B cell (primary cell): ENCODE measurements around the gene SUPT5H. TPM values are rescaled to one million over a fixed set of nuclear protein-coding genes. Genes with fewer than 3 reads are reported as not detected.
A peak's percentile ranks its signal among the peaks of the same experiment; 100 is the strongest.

ENCODE experiments used
- ATAC-seq: fragments of 200-7000 bp; cut with Tn5 transposase; one replicate; pipeline ENCODE4 v1.10.0; 2021; ENCODE audit warnings: low read depth, mild to moderate bottlenecking, moderate number of reproducible peaks, moderate library complexity
- CTCF ChIA-PET: fragments of 350-600 bp; sonication (Branson Sonifier 250); formaldehyde crosslinking; loops from one replicate; lab custom pipeline; 2021; ENCODE audit warnings: antibody characterized with exemption, inconsistent platforms; lab: Charles Lee
- POLR2A ChIA-PET: fragments of 350-600 bp; sonication (Branson Sonifier 250); formaldehyde crosslinking; loops from one replicate; lab custom pipeline; 2021; ENCODE audit warnings: antibody characterized with exemption; lab: Charles Lee
- DNase-seq: peaks from one replicate; pipeline ENCODE4 v3.0.0; 2013
- H2AFZ ChIP-seq: 2 replicates; pipeline ENCODE4 v1.6.1; 2012; ENCODE audit warnings: mild to moderate bottlenecking, low read depth, low read length; ENCODE audit not compliant: insufficient read depth, poor library complexity, severe bottlenecking
- H3K27ac ChIP-seq, 2 donors: 1 replicate in 1 of 2; 2 replicates in 1 of 2; pipeline ENCODE4 v1.5.1; 2012 to 2013; ENCODE audit warnings: low read length in 2 of 2, mild to moderate bottlenecking in 2 of 2, moderate library complexity in 1 of 2
- H3K27me3 ChIP-seq, 4 experiments: fragments of 200-600 bp in 1 of 4; sonication (generic) in 1 of 4; replicated peaks in 1 of 4; 1 replicate in 2 of 4; 2 replicates in 2 of 4; pipeline versions ENCODE4 v1.6.1 to v1.7.0; 2013 to 2016; ENCODE audit warnings: low read length in 3 of 4, mild to moderate bottlenecking in 2 of 4, mixed read lengths in 1 of 4, moderate library complexity in 1 of 4; ENCODE audit not compliant: insufficient read depth in 4 of 4, control insufficient read depth in 3 of 4; ENCODE audit errors: control extremely low read depth in 1 of 4
- H3K36me3 ChIP-seq, 2 experiments: replicated peaks in 1 of 2; 1 replicate in 1 of 2; 2 replicates in 1 of 2; pipeline versions ENCODE4 v1.6.1 to v1.7.1; 2013; ENCODE audit warnings: low read length in 1 of 2; ENCODE audit not compliant: insufficient read depth in 2 of 2, control insufficient read depth in 1 of 2; ENCODE audit errors: control extremely low read depth in 1 of 2, extremely low read depth in 1 of 2
- H3K4me1 ChIP-seq, 2 donors: fragments of 200-600 bp in 1 of 2; sonication (generic) in 1 of 2; 1 replicate in 1 of 2; 2 replicates in 1 of 2; pipeline versions ENCODE4 v1.5.1 to v1.6.1; 2013 to 2017; ENCODE audit warnings: low read length in 2 of 2; ENCODE audit not compliant: control insufficient read depth in 2 of 2, insufficient read depth in 2 of 2
- H3K4me2 ChIP-seq: replicated peaks from 2 replicates; pipeline ENCODE3; 2012; ENCODE audit warnings: mild to moderate bottlenecking, low read depth, low read length; ENCODE audit not compliant: poor library complexity, severe bottlenecking
- H3K4me3 ChIP-seq, 5 experiments: fragments of 200-600 bp in 1 of 5; sonication (generic) in 1 of 5; 1 replicate in 3 of 5; 2 replicates in 2 of 5; pipeline versions ENCODE4 v1.5.1 to v1.7.0; 2011 to 2016; ENCODE audit warnings: low read length in 4 of 5, mild to moderate bottlenecking in 4 of 5, low read depth in 2 of 5, control low read depth in 1 of 5, moderate library complexity in 1 of 5; ENCODE audit not compliant: insufficient read depth in 1 of 5; ENCODE audit errors: control extremely low read depth in 1 of 5, extremely low read depth in 1 of 5
- H3K79me2 ChIP-seq: fragments of 200-600 bp; sonication (generic); one replicate; pipeline ENCODE4 v1.6.0; 2016; ENCODE audit warnings: low read length; ENCODE audit not compliant: control insufficient read depth, insufficient read depth
- H3K9ac ChIP-seq: fragments of 200-600 bp; sonication (generic); 2 replicates; pipeline ENCODE4 v1.6.1; 2017; ENCODE audit warnings: mild to moderate bottlenecking, low read length, moderate library complexity
- H3K9me3 ChIP-seq, 3 donors: one replicate each; pipeline versions ENCODE4 v1.6.1 to v1.7.1; 2013; ENCODE audit warnings: low read length in 2 of 3; ENCODE audit not compliant: control insufficient read depth in 2 of 3, insufficient read depth in 1 of 3; ENCODE audit errors: control extremely low read depth in 1 of 3
- H4K20me1 ChIP-seq: 2 replicates; pipeline ENCODE4 v1.6.0; 2012; ENCODE audit warnings: mild to moderate bottlenecking, low read length; ENCODE audit not compliant: insufficient read depth, control insufficient read depth, poor library complexity, severe bottlenecking
- H3K27ac Mint-ChIP-seq: one replicate; pipeline ENCODE4 v1.8.0; 2021; ENCODE audit warnings: mixed read lengths
- H3K27me3 Mint-ChIP-seq: one replicate; pipeline ENCODE4 v1.8.0; 2021; ENCODE audit warnings: mixed read lengths
- H3K4me1 Mint-ChIP-seq: one replicate; pipeline ENCODE4 v1.8.0; 2021; ENCODE audit warnings: mixed read lengths
- H3K4me3 Mint-ChIP-seq: one replicate; pipeline ENCODE4 v1.8.0; 2021; ENCODE audit warnings: mixed read lengths
- H3K9me3 Mint-ChIP-seq: one replicate; pipeline ENCODE4 v1.8.0; 2022; ENCODE audit warnings: mixed read lengths; ENCODE audit not compliant: insufficient read depth
- CTCF ChIP-seq: fragments of 200-600 bp; IDR thresholded peaks from one replicate; pipeline ENCODE4 v1.8.0; 2022; ENCODE audit warnings: antibody characterized with exemption, mild to moderate bottlenecking
- EZH2 ChIP-seq: IDR thresholded peaks from 2 replicates; pipeline ENCODE4 v1.6.1; 2012; ENCODE audit warnings: borderline replicate concordance, low read depth, mild to moderate bottlenecking, moderate library complexity, low read length; ENCODE audit not compliant: insufficient read depth, poor library complexity, severe bottlenecking
- WGBS: methylation state at CpG from one replicate; pipeline ENCODE4 v1.1.5; 2013; ENCODE audit warnings: missing lambda C conversion rate; ENCODE audit not compliant: insufficient coverage; 5-methylcytosine and 5-hydroxymethylcytosine counted together
- intact Hi-C: fragments of 100-400 bp; cut with micrococcal nuclease; formaldehyde crosslinking; loops from one replicate; pipeline ENCODE4 v1.10.0; 2022
- polyA plus RNA-seq: library from polyadenylated mRNA; depleted of rRNA; stranded (reverse); fragments of >200 nt; gene quantifications from 2 replicates; pipeline ENCODE4 v1.2.3, GENCODE V29; 2012
- total RNA-seq, 2 donors: library from RNA; stranded (reverse); fragments of 120-200 nt in 1 of 2; gene quantifications; 1 replicate in 1 of 2; 2 replicates in 1 of 2; pipeline versions ENCODE4 v1.2.3 to v1.2.4, GENCODE V29; 2013 to 2022

The SUPT5H gene
- total and polyA plus RNA-seq, 2 donors (not counting 1 experiment from before 2014, with no cell fraction given), result 119 to 203 TPM

DNA sequence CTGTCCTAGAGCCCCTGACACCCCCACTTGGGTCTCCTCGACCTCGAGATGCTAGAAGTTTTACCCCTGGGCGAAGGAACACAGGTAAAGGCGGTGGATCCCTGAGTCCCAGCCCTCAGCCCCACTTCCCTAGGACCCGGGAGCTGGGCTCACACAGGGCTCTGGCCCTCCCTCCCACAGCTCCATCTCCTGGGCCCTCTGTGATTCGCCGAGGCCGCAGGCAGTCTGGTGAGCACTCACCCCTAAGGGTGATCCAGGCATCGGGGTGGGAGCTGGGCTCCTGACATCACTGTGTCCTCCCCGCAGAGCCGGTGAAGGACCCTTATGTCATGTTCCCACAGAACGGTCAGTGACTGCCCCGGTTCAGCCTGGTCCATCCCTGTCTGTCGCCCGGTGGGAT lies 24.6 kb upstream of the SUPT5H start:
- peaks cover 3 to 45% of the 10 kb centered on the region in 2 experiments for H3K36me3 ChIP-seq
- Mint-ChIP-seq H3K9me3 (no peaks in the 10 kb centered on the region), H3K4me1 (peaks cover 7% of the 10 kb centered on the region), H3K27ac (no peak overlapping the region), H3K27me3 (no peaks in the 10 kb centered on the region), H3K4me3 (no peak overlapping the region)
- no peaks in the 10 kb centered on the region for H3K27me3 ChIP-seq
- H3K4me3 ChIP-seq, result no peak overlapping the region
- no peak overlapping the region for H3K27ac ChIP-seq
- intact Hi-C loops, result no loop called here
- H3K4me1 ChIP-seq, result no peaks in the 10 kb centered on the region
- H3K9ac ChIP-seq, result no peak overlapping the region
- ChIA-PET POLR2A (interaction anchor here (0.6 to 3.5 kb wide), 3 partner anchors 9 to 687 kb away, joined by 3 to 9 read pairs (median 5); partner anchors contain the start of gene RPS16), CTCF (interaction anchor here (2.6 kb wide), 1 partner anchor 7 kb away, joined by 14 read pairs; no protein-coding TSS in a partner anchor)
- DNase-seq (peak; percentile 12), ATAC-seq (no peak)
- no peaks in the 10 kb centered on the region for H4K20me1 ChIP-seq
- H2AFZ ChIP-seq, result no peak overlapping the region
- H3K4me2 ChIP-seq, result no peak overlapping the region
- no peaks in the 10 kb centered on the region for H3K79me2 ChIP-seq
- no peak for TF ChIP-seq EZH2
- TF ChIP-seq CTCF, result no peak
- 98% methylated on average over 11 of the region's 15 CpGs for WGBS
- no peaks in the 10 kb centered on the region for H3K9me3 ChIP-seq

GRCh38 chr19:39422020-39422419 lies 23.4 kb upstream of the SUPT5H start:
- Histone ChIP-seq H3K9me3 (no peaks in the 10 kb centered on the region), H3K9ac (no peak overlapping the region), H3K27me3 (no peaks in the 10 kb centered on the region), H3K4me1 (no peaks in the 10 kb centered on the region), H4K20me1 (no peaks in the 10 kb centered on the region), H3K4me3 (no peak overlapping the region), H3K79me2 (no peaks in the 10 kb centered on the region), H3K36me3 (peaks cover 3 to 45% of the 10 kb centered on the region in 2 experiments), H3K27ac (no peak overlapping the region), H3K4me2 (no peak overlapping the region), H2AFZ (no peak overlapping the region)
- DNase-seq (no peak), ATAC-seq (no peak)
- TF ChIP-seq CTCF (no peak), EZH2 (no peak)
- Mint-ChIP-seq H3K9me3 (no peaks in the 10 kb centered on the region), H3K27me3 (no peaks in the 10 kb centered on the region), H3K4me3 (no peak overlapping the region), H3K27ac (no peak overlapping the region), H3K4me1 (peaks cover 7% of the 10 kb centered on the region)
- intact Hi-C loops, result no loop called here
- CTCF ChIA-PET, result interaction anchor here (0.6 to 1.1 kb wide), 3 partner anchors 11 to 69 kb away, joined by 3 to 4 read pairs (median 4); partner anchors contain the start of gene RPS16
- WGBS, result 100% methylated on average over 2 of the region's 5 CpGs
- POLR2A ChIA-PET, result interaction anchor here (0.6 to 3.5 kb wide), 3 partner anchors 10 to 96 kb away, joined by 7 to 9 read pairs (median 8); partner anchors contain the start of gene RPS16
